CD4-positive, alpha-beta T cell treated with Interferon alpha-2 for 1 hour (primary cell): ENCODE measurements around the gene RACGAP1.

Experiments
- DNase-seq, 2 donors: peaks; one replicate each; pipeline ENCODE4 v3.0.0-alpha.2; 2020 to 2022

The RACGAP1 gene

GRCh38 chr12:50025187-50026059, at the start of gene RACGAP1:
RACGAP1 (minus strand) TSS chr12:50025494; CDS start chr12:50016715, 8,779 bp downstream.
- peak; percentile 98 to 99 for DNase-seq

DNA sequence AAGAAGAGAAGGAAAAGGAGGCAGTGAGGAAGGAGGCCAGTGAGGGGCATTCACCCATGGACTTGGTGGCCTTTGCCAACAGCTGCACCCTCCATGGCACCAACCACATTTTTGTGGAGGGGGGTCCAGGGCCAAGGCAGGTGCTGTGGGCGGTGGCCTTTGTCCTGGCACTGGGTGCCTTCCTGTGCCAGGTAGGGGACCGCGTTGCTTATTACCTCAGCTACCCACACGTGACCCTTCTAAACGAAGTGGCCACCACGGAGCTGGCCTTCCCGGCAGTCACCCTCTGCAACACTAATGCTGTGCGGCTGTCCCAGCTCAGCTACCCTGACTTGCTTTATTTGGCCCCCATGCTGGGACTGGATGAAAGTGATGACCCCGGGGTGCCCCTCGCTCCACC, 48.4 kb upstream of the RACGAP1 start:
- no peak for DNase-seq

DNA sequence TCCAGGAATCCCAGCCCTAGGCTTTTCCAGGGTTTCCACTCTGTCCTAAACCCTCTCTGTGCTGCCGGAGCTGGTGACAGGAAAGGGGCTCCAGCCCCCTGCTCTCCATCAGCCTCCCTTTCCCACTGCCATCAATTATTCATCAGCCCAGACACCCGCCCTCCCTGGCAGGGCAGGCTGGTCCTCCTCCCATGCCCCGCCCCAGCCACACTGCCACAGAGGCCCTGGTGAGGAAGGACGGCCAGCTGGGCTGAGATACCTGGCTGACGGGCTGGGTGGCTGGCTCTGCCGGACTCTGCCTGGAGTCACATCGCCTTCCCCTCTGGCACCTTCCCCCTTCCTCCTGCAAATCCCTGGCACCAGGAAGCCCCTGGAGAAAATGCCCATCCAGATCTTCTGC, 47.9 kb upstream of the RACGAP1 start:
- no peak for DNase-seq

GRCh38 chr12:50072198-50072907, 47.1 kb upstream of the RACGAP1 start:
- DNase-seq: no peak

DNA sequence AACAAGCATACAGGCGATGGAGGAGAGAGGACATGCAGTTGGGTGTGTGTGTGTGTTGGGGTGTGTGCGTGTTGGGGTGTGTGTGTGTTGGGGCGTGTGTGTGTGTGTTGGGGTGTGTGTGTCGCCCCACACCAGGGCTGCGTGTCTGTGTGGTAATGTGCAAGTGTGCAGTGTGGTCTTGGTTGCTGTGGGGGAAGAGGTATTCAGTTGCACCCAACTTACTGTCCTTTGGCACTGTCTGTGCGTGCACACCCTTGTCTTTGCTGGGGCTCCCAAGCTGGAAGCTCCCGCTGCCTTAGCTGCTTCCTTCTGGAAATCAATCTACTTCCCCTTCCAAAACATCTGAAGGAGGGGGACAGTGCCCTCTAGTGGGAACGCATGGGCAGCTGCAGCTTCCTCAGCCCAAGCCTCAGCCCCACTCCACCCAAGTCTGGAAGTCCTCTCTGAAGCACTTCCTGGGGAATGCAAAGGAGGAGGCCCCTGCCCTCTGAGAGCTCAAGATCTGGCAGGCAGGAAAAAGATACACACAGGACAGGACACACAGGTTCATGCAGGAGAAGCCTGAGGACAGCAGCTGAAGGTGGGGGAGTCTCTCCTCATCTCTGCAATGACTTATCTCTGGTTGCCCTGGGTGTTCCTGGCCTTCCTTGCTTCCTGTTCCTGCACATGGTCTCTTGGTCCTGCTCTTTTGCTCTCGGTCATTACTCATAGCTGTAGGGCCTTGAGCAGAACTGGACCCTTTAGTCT, 45.2 kb upstream of the RACGAP1 start:
- peak; percentile 66 to 69 for DNase-seq

- DNase-seq: no peak
These were observed 44.2 kb upstream of the RACGAP1 start for GRCh38 chr12:50069539-50069938.

DNA sequence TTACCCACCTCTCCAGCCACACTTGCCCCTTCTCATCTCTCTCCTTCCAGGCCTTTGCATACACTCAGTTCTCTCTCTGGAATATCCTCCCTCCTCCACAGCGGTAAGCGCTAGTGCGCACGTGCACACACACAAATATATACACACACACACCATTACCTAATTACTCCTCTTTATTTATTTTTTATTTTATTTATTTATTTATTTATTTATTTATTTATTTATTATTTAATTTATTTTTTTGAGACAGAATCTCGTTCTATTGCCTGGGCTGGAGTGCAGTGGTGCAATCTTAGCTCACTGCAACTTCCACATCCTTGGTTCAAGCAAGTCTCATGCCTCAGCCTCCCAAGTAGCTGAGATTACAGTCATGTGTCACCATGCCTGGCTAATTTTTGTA, 43.8 kb upstream of the RACGAP1 start:
- no peak for DNase-seq

- no peak for DNase-seq
These were observed 41.1 kb upstream of the RACGAP1 start for GRCh38 chr12:50066402-50066801.

DNA sequence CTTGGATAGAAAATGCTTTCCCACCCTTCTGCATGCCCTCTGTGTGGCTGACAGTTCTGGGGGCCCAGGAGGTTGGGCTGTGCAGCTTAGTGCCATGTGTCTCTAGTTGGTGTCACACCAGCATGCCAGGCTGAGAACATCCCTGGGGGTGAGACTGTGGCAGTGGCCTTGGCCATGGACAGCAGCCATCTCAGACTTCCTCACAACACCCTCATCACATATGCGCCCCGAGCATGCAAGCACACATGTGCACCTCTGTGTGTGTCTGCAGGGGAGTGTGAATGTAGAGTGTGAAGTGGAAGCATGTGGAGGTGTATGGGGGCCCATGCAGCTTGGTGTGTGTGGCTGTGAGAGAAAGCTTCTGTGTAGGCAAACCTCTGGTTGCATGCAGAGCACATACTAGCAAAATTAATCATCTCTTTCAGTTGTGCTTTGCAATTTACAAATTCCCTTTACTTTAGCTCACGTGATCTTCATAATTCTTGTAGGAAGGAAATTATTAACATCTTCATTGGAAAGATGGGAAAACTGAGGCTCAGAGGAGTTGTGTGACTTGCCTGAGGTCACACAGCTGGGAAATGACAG, 40.5 kb upstream of the RACGAP1 start:
- DNase-seq: no peak

DNA sequence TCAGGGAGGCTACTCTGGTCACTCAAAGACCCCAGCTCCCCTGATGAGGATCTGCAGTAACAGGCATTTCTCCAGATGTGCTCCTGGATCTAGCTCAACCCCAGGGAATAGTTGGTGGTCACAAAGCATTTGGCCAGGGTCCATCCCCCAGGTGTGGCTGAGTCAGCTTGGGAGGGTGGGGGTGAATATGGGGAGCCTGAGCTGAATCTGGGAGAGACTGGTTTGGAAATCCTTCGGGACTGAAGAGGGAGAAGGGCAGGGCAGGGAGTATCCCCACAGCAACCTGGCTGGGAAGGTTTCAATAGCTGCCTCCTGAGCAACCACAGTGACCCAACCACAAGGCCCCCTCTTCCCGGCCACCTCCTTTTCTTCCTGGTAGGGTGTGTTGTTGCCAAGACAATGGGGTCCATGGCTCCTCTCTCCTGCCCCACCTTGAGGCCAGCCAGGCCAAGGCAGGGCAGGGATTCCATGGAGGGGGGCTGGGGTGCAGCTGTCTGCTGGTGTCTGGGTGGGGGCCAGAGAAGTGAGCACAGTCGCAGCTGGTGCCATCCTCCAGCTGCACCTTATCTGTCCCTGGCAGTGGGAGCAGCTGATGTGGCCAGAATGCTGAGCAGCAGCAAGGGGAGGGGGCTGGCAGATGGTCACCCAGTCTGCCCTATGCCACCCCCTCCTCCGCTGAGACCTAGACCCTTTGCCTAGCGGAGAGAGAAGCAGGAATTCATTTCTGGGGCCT, 37.6 kb upstream of the RACGAP1 start:
- no peak for DNase-seq

DNA sequence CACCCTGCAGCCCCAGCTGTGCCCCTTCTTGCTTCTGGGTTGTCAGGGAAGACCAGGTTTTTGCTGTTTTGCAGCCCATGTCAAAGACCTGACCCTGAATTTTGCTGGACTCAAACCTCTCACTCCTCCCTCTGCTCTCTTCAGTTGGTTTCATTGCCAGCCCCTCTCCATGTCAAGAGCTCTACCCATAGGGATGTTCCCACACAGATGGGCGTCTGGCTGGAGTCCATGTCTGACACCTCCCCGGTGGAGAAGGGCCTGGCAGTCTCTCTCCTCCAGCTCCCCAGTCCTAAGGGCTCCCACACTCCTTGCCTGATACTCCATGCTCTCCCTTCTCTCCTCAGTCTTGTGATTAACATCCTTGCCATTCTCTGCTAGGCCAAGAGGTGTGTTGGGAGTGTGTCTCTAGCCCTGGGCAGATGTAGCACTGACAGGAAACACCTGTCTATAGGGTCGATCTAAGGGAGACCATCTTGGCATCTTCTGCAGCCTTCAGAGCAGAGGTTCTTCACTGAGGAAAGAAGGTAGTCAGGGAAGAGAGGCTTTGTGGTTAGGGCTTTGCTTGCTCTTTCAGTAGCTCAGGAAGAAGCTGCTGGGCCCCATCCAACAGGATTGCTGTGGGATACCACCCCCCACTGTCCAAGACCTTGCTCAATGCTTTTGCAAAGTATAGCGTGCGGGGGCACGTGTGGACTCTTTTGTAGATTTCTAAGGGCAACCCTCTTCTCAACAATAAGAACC, 36.8 kb upstream of the RACGAP1 start:
- no peak for DNase-seq

DNA sequence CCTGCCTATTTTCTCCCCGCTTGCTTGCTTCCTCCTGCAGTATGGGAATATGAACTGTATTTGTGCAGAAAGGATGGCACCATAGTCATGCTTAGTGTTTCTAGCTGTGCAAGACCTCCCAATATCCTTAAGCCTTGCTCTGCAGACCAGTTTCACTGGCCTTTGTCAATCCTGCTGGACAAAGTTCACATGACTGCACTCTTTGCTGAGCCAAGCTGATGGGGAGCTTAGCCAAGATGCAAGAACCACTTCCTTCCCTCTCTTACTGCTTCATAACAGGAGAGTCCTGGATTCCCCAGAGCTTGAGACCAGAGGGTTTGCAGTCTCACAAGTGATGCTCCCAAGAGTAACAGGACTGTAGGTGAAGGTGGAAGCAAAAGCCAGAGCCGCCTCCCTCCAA, 35.9 kb upstream of the RACGAP1 start:
- DNase-seq: no peak

DNA sequence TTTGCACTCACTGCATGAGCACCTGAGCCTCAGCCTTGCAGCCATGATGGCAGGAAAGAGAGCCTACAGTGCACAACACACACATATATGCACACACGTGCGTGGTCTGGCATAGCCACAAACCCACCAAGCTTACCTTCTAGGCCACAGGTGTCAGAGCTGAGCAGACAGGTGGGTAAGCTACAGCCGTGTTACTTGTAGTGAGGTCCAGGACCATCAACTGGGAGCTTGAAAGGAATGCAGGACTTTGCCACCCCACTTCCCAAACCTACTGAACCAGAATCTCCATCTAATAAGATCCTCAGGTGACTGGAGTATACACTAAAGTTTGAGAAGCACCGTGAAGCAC, 34.8 kb upstream of the RACGAP1 start:
- DNase-seq: no peak

GRCh38 chr12:50059440-50060119, 34.3 kb upstream of the RACGAP1 start:
- peak in 1 of 2 donors; percentile 13 for DNase-seq

DNA sequence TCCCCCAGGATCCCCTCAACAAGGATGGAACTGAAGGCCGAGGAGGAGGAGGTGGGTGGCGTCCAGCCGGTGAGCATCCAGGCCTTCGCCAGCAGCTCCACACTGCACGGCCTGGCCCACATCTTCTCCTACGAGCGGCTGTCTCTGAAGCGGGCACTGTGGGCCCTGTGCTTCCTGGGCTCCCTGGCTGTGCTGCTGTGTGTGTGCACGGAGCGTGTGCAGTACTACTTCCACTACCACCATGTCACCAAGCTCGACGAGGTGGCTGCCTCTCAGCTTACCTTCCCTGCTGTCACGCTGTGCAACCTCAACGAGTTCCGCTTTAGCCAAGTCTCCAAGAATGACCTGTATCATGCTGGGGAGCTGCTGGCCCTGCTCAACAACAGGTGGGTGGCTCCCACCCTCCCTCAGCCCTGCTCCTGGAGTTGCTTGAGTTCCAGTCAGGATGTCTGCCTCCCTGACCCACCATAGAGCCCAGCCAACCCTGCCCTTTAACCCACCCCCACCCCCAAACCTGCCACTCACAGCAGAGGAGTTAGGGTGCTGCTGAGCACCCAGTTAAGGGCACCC, 33.5 kb upstream of the RACGAP1 start:
- no peak for DNase-seq

GRCh38 chr12:50057896-50058670, 32.8 kb upstream of the RACGAP1 start:
- DNase-seq: no peak

GRCh38 chr12:50057000-50057841, 31.9 kb upstream of the RACGAP1 start, which contains the start of gene ASIC1:
ASIC1 (plus strand) TSS chr12:50057596; CDS start chr12:50058767, 1,171 bp downstream.
- peak; percentile 38 to 39 for DNase-seq

GRCh38 chr12:50056639-50056976, 31.3 kb upstream of the RACGAP1 start:
- DNase-seq: no peak
